Measurements from ENCODE around the gene SEMA5A. TPM values are rescaled to one million over a fixed set of nuclear protein-coding genes. Genes with fewer than 3 reads are reported as not detected.

Gene SEMA5A
- total RNA-seq, 2 donors from 2014 or later = 3.4 to 40.2 TPM

GRCh38 chr5:9411142-9411541, 134.7 kb downstream of the SEMA5A start:
- DNase-seq = no peak

GRCh38 chr5:9409413-9409960, 136.4 kb downstream of the SEMA5A start:
- intact Hi-C loops (cut with DNase I) = no loop called here
- TF ChIP-seq CTCF (IDR thresholded peaks at IDR 0.05) = no peak
- TF ChIP-seq POLR2A (IDR thresholded peaks at IDR 0.05) = peak in 2 of 3 donors; percentile 57 to 82
- DNase-seq (peak; percentile 60 to 80 (median 74)), ATAC-seq (peak; percentile 87)
- Histone ChIP-seq H3K4me3 (no peak overlapping the region), H3K27ac (peak overlapping the region; percentile 78 to 91 (median 88)), H3K4me1 (peaks cover 52% of the 10 kb centered on the region), H3K27me3 (no peaks in the 10 kb centered on the region), H3K36me3 (replicated peaks in 1 of 2; ENCODE audit: insufficient read depth in 1 of 2, low read depth in 2 of 2) (no peaks in the 10 kb centered on the region), H3K9me3 (no peaks in the 10 kb centered on the region)
- WGBS, 2 donors = 20 to 29% methylated on average over 10 of the region's 10 CpGs

More at GRCh38 chr5:9411142-9411541, 134.7 kb downstream of the SEMA5A start:
- no peak for ATAC-seq
- no peaks in the 10 kb centered on the region for H3K36me3 ChIP-seq (replicated peaks in 1 of 2; ENCODE audit: insufficient read depth in 1 of 2, low read depth in 2 of 2)
- intact Hi-C loops (cut with DNase I) = no loop called here
- 56 to 70% methylated on average over 4 of the region's 4 CpGs for WGBS, 2 donors
- H3K4me3 ChIP-seq = no peak overlapping the region
- H3K27me3 ChIP-seq = no peaks in the 10 kb centered on the region
- TF ChIP-seq POLR2A (IDR thresholded peaks at IDR 0.05) (no peak), CTCF (IDR thresholded peaks at IDR 0.05) (no peak)
- H3K4me1 ChIP-seq = peaks cover 35% of the 10 kb centered on the region
- no peaks in the 10 kb centered on the region for H3K9me3 ChIP-seq
- H3K27ac ChIP-seq = peak overlapping the region in 3 of 4 donors; percentile 35 to 91 (median 86)

- no peak for TF ChIP-seq POLR2A (IDR thresholded peaks at IDR 0.05)
- peak in 1 of 7 experiments; percentile 11 for TF ChIP-seq CTCF (IDR thresholded peaks at IDR 0.05)
- Histone ChIP-seq H3K27ac (peak overlapping the region; percentile 78 to 91 (median 88)), H3K27me3 (no peaks in the 10 kb centered on the region), H3K4me1 (peaks cover 57% of the 10 kb centered on the region), H3K36me3 (replicated peaks in 1 of 2; ENCODE audit: insufficient read depth in 1 of 2, low read depth in 2 of 2) (no peaks in the 10 kb centered on the region), H3K4me3 (no peak overlapping the region), H3K9me3 (no peaks in the 10 kb centered on the region)
- DNase-seq (peak; percentile 51 to 79 (median 58)), ATAC-seq (peak; percentile 85)
- WGBS, 2 donors = 19 to 20% methylated on average over 5 of the region's 5 CpGs
- intact Hi-C loops (cut with DNase I) = no loop called here
Observed at GRCh38 chr5:9408964-9409363, 136.9 kb downstream of the SEMA5A start.

- Histone ChIP-seq H3K27me3 (no peaks in the 10 kb centered on the region), H3K9me3 (no peaks in the 10 kb centered on the region), H3K4me1 (peaks cover 61% of the 10 kb centered on the region), H3K27ac (peak overlapping the region; percentile 70 to 82 (median 78)), H3K4me3 (no peak overlapping the region), H3K36me3 (replicated peaks in 1 of 2; ENCODE audit: insufficient read depth in 1 of 2, low read depth in 2 of 2) (no peaks in the 10 kb centered on the region)
- DNase-seq = no peak
- 88 to 93% methylated on average over 1 of the region's 1 CpG for WGBS, 2 donors
- no peak for ATAC-seq
- intact Hi-C loops (cut with DNase I) = no loop called here
- TF ChIP-seq CTCF (IDR thresholded peaks at IDR 0.05) (no peak), POLR2A (IDR thresholded peaks at IDR 0.05) (no peak)
Observed at GRCh38 chr5:9405196-9405754, 140.6 kb downstream of the SEMA5A start.
